Measurements from ENCODE around the gene RUNX2.

The RUNX2 gene

GRCh38 chr6:45398075-45398813, 70.1 kb downstream of the RUNX2 start:
- in situ Hi-C loops (cut with HindIII; ENCODE audit: low sequenced_read_pairs), result loop anchor here (25.0 kb wide), 1 partner anchor 736 kb away; no protein-coding TSS in a partner anchor

GRCh38 chr6:45400021-45400420, 71.9 kb downstream of the RUNX2 start:
- in situ Hi-C loops (cut with HindIII; ENCODE audit: low sequenced_read_pairs), result no loop called here

- in situ Hi-C loops (cut with HindIII; ENCODE audit: low sequenced_read_pairs), result no loop called here
Measured at GRCh38 chr6:45411959-45412358, 83.8 kb downstream of the RUNX2 start.

- in situ Hi-C loops (cut with HindIII; ENCODE audit: low sequenced_read_pairs), result no loop called here
Measured at GRCh38 chr6:45415315-45415714, 87.2 kb downstream of the RUNX2 start.

GRCh38 chr6:45415788-45416518, 87.8 kb downstream of the RUNX2 start:
- in situ Hi-C loops (cut with HindIII; ENCODE audit: low sequenced_read_pairs), result no loop called here

- in situ Hi-C loops (cut with HindIII; ENCODE audit: low sequenced_read_pairs), result no loop called here
Measured at GRCh38 chr6:45416700-45417099, 88.6 kb downstream of the RUNX2 start.

- in situ Hi-C loops (cut with HindIII; ENCODE audit: low sequenced_read_pairs), result no loop called here
Measured at GRCh38 chr6:45417436-45417835, 89.3 kb downstream of the RUNX2 start.

- in situ Hi-C loops (cut with HindIII; ENCODE audit: low sequenced_read_pairs), result no loop called here
Measured at GRCh38 chr6:45419571-45420082, 91.5 kb downstream of the RUNX2 start.

GRCh38 chr6:45420083-45420908, 92.2 kb downstream of the RUNX2 start:
- in situ Hi-C loops (cut with HindIII; ENCODE audit: low sequenced_read_pairs), result no loop called here

- in situ Hi-C loops (cut with HindIII; ENCODE audit: low sequenced_read_pairs), result no loop called here
Measured at GRCh38 chr6:45420909-45421708, 93.0 kb downstream of the RUNX2 start.

GRCh38 chr6:45421709-45422502, 93.8 kb downstream of the RUNX2 start:
- in situ Hi-C loops (cut with HindIII; ENCODE audit: low sequenced_read_pairs), result no loop called here

GRCh38 chr6:45422503-45423110, 94.5 kb downstream of the RUNX2 start:
- in situ Hi-C loops (cut with HindIII; ENCODE audit: low sequenced_read_pairs), result no loop called here

GRCh38 chr6:45423111-45423823, 95.1 kb downstream of the RUNX2 start:
- in situ Hi-C loops (cut with HindIII; ENCODE audit: low sequenced_read_pairs), result no loop called here

- in situ Hi-C loops (cut with HindIII; ENCODE audit: low sequenced_read_pairs), result no loop called here
Measured at GRCh38 chr6:45423824-45424450, 95.8 kb downstream of the RUNX2 start.

- in situ Hi-C loops (cut with HindIII; ENCODE audit: low sequenced_read_pairs), result no loop called here
Measured at GRCh38 chr6:45424451-45424861, 96.3 kb downstream of the RUNX2 start.

- in situ Hi-C loops (cut with HindIII; ENCODE audit: low sequenced_read_pairs), result no loop called here
Measured at GRCh38 chr6:45426251-45426650, 98.1 kb downstream of the RUNX2 start.

GRCh38 chr6:45427726-45428125, 99.6 kb downstream of the RUNX2 start:
- in situ Hi-C loops (cut with HindIII; ENCODE audit: low sequenced_read_pairs), result no loop called here

GRCh38 chr6:45428727-45429126, 100.6 kb downstream of the RUNX2 start:
- in situ Hi-C loops (cut with HindIII; ENCODE audit: low sequenced_read_pairs), result no loop called here
